Smooth muscle cell (in vitro differentiated cells): ENCODE measurements around the gene FMO2. TPM values are rescaled to one million over a fixed set of nuclear protein-coding genes. Genes with fewer than 3 reads are reported as not detected.
"Not testable (repeated sequence)": the region's sequence is repeated elsewhere in the genome, so short reads cannot be mapped to it uniquely, and the experiment has no call there.

Experiments
- DNase-seq: peaks from one replicate; lab custom pipeline; 2025; ENCODE audit not compliant: unreplicated experiment; lab: John Stamatoyannopoulos, UW
- H2AFZ ChIP-seq: fragments of 200-600 bp; sonication (generic); 2 replicates; pipeline ENCODE4 v1.6.0; 2016; ENCODE audit warnings: antibody characterized with exemption, low read depth, mild to moderate bottlenecking
- H3F3A ChIP-seq: fragments of 200-600 bp; sonication (generic); 2 replicates; pipeline ENCODE4 v1.6.0; 2017; ENCODE audit warnings: antibody characterized with exemption, low read depth
- H3K27ac ChIP-seq: fragments of 200-600 bp; sonication (generic); 2 replicates; pipeline ENCODE4 v1.5.1; 2016; ENCODE audit warnings: low read depth, mild to moderate bottlenecking
- H3K27me3 ChIP-seq: fragments of 200-600 bp; sonication (generic); 2 replicates; pipeline ENCODE4 v1.6.1; 2016; ENCODE audit warnings: low read depth, mild to moderate bottlenecking
- H3K36me3 ChIP-seq: fragments of 200-600 bp; sonication (generic); 2 replicates; pipeline ENCODE4 v1.5.1; 2016; ENCODE audit warnings: low read depth
- H3K4me1 ChIP-seq: fragments of 200-600 bp; sonication (generic); 2 replicates; pipeline ENCODE4 v1.5.1; 2016; ENCODE audit warnings: low read depth
- H3K4me2 ChIP-seq: fragments of 200-600 bp; sonication (generic); 2 replicates; pipeline ENCODE4 v1.6.0; 2016; ENCODE audit warnings: mild to moderate bottlenecking
- H3K4me3 ChIP-seq: fragments of 200-600 bp; sonication (generic); 2 replicates; pipeline ENCODE4 v1.5.1; 2016; ENCODE audit warnings: mild to moderate bottlenecking
- H3K79me2 ChIP-seq: fragments of 200-600 bp; sonication (generic); 2 replicates; pipeline ENCODE4 v1.6.0; 2016; ENCODE audit warnings: low read depth, mild to moderate bottlenecking
- H3K9ac ChIP-seq: fragments of 200-600 bp; sonication (generic); 2 replicates; pipeline ENCODE4 v1.6.0; 2016; ENCODE audit warnings: low read depth
- H3K9me3 ChIP-seq: fragments of 200-600 bp; sonication (generic); replicated peaks from 2 replicates; pipeline ENCODE4 v1.5.1; 2016; ENCODE audit warnings: low read depth
- H4K20me1 ChIP-seq: fragments of 200-600 bp; sonication (generic); 2 replicates; pipeline ENCODE4 v1.6.0; 2016; ENCODE audit warnings: low read depth
- CTCF ChIP-seq: fragments of 200-600 bp; sonication (generic); IDR thresholded peaks from 2 replicates; pipeline ENCODE4 v1.5.1; 2017; ENCODE audit warnings: borderline replicate concordance, mild to moderate bottlenecking, antibody characterized with exemption; ENCODE audit not compliant: insufficient read depth, poor library complexity, severe bottlenecking
- WGBS: methylation state at CpG from one replicate; pipeline ENCODE4 v1.1.7; 2016; ENCODE audit warnings: low lambda C conversion rate; 5-methylcytosine and 5-hydroxymethylcytosine counted together
- polyA plus RNA-seq: library from polyadenylated mRNA; unstranded; fragments of >200 nt; fragmentation: Nextera tagmentation; extraction: Ambion mirVana; gene quantifications from 2 replicates; pipeline ENCODE4 v1.2.1, GENCODE V29; 2016
- total RNA-seq: library from RNA; depleted of rRNA; stranded (reverse); fragments of >200 nt; gene quantifications from 2 replicates; pipeline ENCODE4 v1.2.3, GENCODE V29; 2014

The FMO2 gene
- total and polyA plus RNA-seq, 2 experiments from 2014 or later = not detected

- WGBS = 51% methylated on average over 5 of the region's 5 CpGs
- Histone ChIP-seq H3K4me2 (peak overlapping the region; percentile 91), H3K9me3 (no peaks in the 10 kb centered on the region), H3F3A (peaks cover 8% of the 10 kb centered on the region), H4K20me1 (no peaks in the 10 kb centered on the region), H3K79me2 (no peaks in the 10 kb centered on the region), H3K36me3 (no peaks in the 10 kb centered on the region), H3K4me3 (no peak overlapping the region), H3K9ac (peak overlapping the region; percentile 56), H3K4me1 (peaks cover 48% of the 10 kb centered on the region), H2AFZ (peak overlapping the region; percentile 79), H3K27ac (peak overlapping the region; percentile 95), H3K27me3 (no peaks in the 10 kb centered on the region)
- TF ChIP-seq CTCF = no peak
- no peak for DNase-seq
These were observed 36.8 kb downstream of the FMO2 start for GRCh38 chr1:171221665-171222591.

- TF ChIP-seq CTCF = no peak
- no peak overlapping the region for H3K4me3 ChIP-seq
- peak overlapping the region; percentile 36 for H3K4me2 ChIP-seq
- H3K9ac ChIP-seq = no peak overlapping the region
- H3K36me3 ChIP-seq = no peaks in the 10 kb centered on the region
- no peaks in the 10 kb centered on the region for H3K79me2 ChIP-seq
- peak overlapping the region; percentile 79 for H2AFZ ChIP-seq
- peaks cover 48% of the 10 kb centered on the region for H3K4me1 ChIP-seq
- H3K27me3 ChIP-seq = no peaks in the 10 kb centered on the region
- WGBS = 61% methylated on average over 5 of the region's 5 CpGs
- DNase-seq = no peak
- H4K20me1 ChIP-seq = no peaks in the 10 kb centered on the region
- H3K27ac ChIP-seq = no peak overlapping the region
- no peaks in the 10 kb centered on the region for H3K9me3 ChIP-seq
- H3F3A ChIP-seq = peaks cover 8% of the 10 kb centered on the region
These were observed 37.8 kb downstream of the FMO2 start for GRCh38 chr1:171222936-171223335.

GRCh38 chr1:171224257-171224656 is 39.2 kb downstream of the FMO2 start:
- H4K20me1 ChIP-seq, H3K4me3 ChIP-seq, H3K79me2 ChIP-seq, DNase-seq, H3K9me3 ChIP-seq, H3K9ac ChIP-seq, H3K4me2 ChIP-seq, H3K27me3 ChIP-seq, H3K36me3 ChIP-seq, H3F3A ChIP-seq: not testable (repeated sequence)
- Histone ChIP-seq H2AFZ (peak overlapping the region; percentile 42), H3K4me1 (peaks cover 40% of the 10 kb centered on the region), H3K27ac (peak overlapping the region; percentile 36)
- WGBS = 86% methylated on average over 4 of the region's 4 CpGs

GRCh38 chr1:171226747-171227370 is 41.8 kb downstream of the FMO2 start:
- no peaks in the 10 kb centered on the region for H3K9me3 ChIP-seq
- 90% methylated on average over 1 of the region's 1 CpG for WGBS
- no peak for DNase-seq

More at GRCh38 chr1:171226747-171227370, 41.8 kb downstream of the FMO2 start:
- Histone ChIP-seq H2AFZ (no peak overlapping the region), H3K79me2 (no peaks in the 10 kb centered on the region), H3F3A (peaks cover 4% of the 10 kb centered on the region), H3K4me3 (no peak overlapping the region), H3K27ac (no peak overlapping the region), H3K9ac (no peak overlapping the region), H4K20me1 (no peaks in the 10 kb centered on the region), H3K36me3 (no peaks in the 10 kb centered on the region), H3K4me2 (no peak overlapping the region), H3K4me1 (peaks cover 16% of the 10 kb centered on the region), H3K27me3 (no peaks in the 10 kb centered on the region)
- TF ChIP-seq CTCF = peak; percentile 75
